HepG2 (cell line): ENCODE data around the gene SPPL2B. TPM values are rescaled to one million over a fixed set of nuclear protein-coding genes. Genes with fewer than 3 reads are reported as not detected.

Source experiments
- ATAC-seq: fragments of 200-7000 bp; cut with Tn5 transposase; 3 replicates; pipeline ENCODE4 v1.9.1; 2020; ENCODE audit warnings: mild to moderate bottlenecking, moderate library complexity
- BruUV-seq: library from RNA; stranded (reverse); fragments of 400-500 nt; replicated peaks from 2 replicates; lab custom pipeline; 2021; lab: Mats Ljungman, UMichigan
- CTCF ChIA-PET: fragments of 300-600 bp; formaldehyde crosslinking; extraction: SDS; loops from one replicate; lab custom pipeline; 2021; ENCODE audit warnings: low total read pairs, inconsistent platforms, low intra/inter-chr PET ratio; lab: Yijun Ruan, JAX
- POLR2A ChIA-PET: fragments of 350-600 bp; sonication (Branson Sonifier 250); formaldehyde crosslinking; loops from one replicate; lab custom pipeline; 2020; ENCODE audit warnings: antibody characterized with exemption, inconsistent platforms; lab: Yijun Ruan, JAX
- DNase-seq: peaks from one replicate; pipeline ENCODE4 v3.0.0-alpha.2; 2015; ENCODE audit warnings: low spot score
- FAIRE-seq: peaks from 3 replicates; lab custom pipeline; 2011; peaks lifted over from hg19 to GRCh38; lab: Jason Lieb, UNC
- H2AFZ ChIP-seq: one replicate; pipeline ENCODE4 v1.6.1; 2011; ENCODE audit warnings: low read length, inconsistent platforms
- H3K27ac ChIP-seq: fragments of 300-600 bp; 3 replicates; pipeline ENCODE4 v1.8.0; 2011; ENCODE audit warnings: mixed run types, mild to moderate bottlenecking, mixed read lengths, low read length, inconsistent platforms; ENCODE audit not compliant: insufficient read depth; ENCODE audit errors: extremely low read length
- H3K27me3 ChIP-seq, 2 experiments: fragments of 200-600 bp in 1 of 2; 2 replicates in 1 of 2; 3 replicates in 1 of 2; pipeline versions ENCODE4 v1.6.0 to v1.8.0; 2011; ENCODE audit warnings: low read length in 2 of 2, mild to moderate bottlenecking in 2 of 2, moderate library complexity in 2 of 2, inconsistent platforms in 1 of 2; ENCODE audit not compliant: insufficient read depth in 2 of 2, control insufficient read depth in 1 of 2
- H3K36me3 ChIP-seq, 2 experiments: fragments of 200-600 bp in 1 of 2; replicated peaks in 1 of 2; 2 replicates in 1 of 2; 3 replicates in 1 of 2; pipeline versions ENCODE4 v1.5.1 to v1.8.0; 2011; ENCODE audit warnings: low read length in 2 of 2, inconsistent platforms in 1 of 2; ENCODE audit not compliant: insufficient read depth in 2 of 2, control insufficient read depth in 1 of 2
- H3K4me1 ChIP-seq: 2 replicates; pipeline ENCODE4 v1.5.1; 2012; ENCODE audit warnings: low read length, inconsistent platforms; ENCODE audit not compliant: insufficient read depth
- H3K4me2 ChIP-seq: 2 replicates; pipeline ENCODE4 v1.6.0; 2011; ENCODE audit warnings: low read depth, low read length, inconsistent platforms
- H3K4me3 ChIP-seq, 3 experiments: fragments of 200-600 bp in 1 of 3; sonication (generic), shearing (Covaris generic) in 1 of 3; replicated peaks in 1 of 3; 2 replicates each; pipeline ENCODE4 v1.5.1; 2011 to 2016; ENCODE audit warnings: low read length in 3 of 3, inconsistent platforms in 2 of 3, low read depth in 2 of 3, mild to moderate bottlenecking in 2 of 3, control low read depth in 1 of 3, mixed read lengths in 1 of 3; ENCODE audit not compliant: insufficient read depth in 1 of 3
- H3K79me2 ChIP-seq: one replicate; pipeline ENCODE4 v1.6.1; 2011; ENCODE audit warnings: low read length, inconsistent platforms; ENCODE audit not compliant: insufficient read depth
- H3K9ac ChIP-seq: 2 replicates; pipeline ENCODE4 v1.6.0; 2011; ENCODE audit warnings: mild to moderate bottlenecking, low read depth, low read length, inconsistent platforms; ENCODE audit not compliant: insufficient read depth
- H3K9me3 ChIP-seq: 2 replicates; pipeline ENCODE4 v1.5.1; 2012; ENCODE audit warnings: mild to moderate bottlenecking, low read length
- H4K20me1 ChIP-seq: 2 replicates; pipeline ENCODE4 v1.6.0; 2011; ENCODE audit warnings: inconsistent platforms, mild to moderate bottlenecking, low read length, moderate library complexity; ENCODE audit not compliant: insufficient read depth
- ARNT2 ChIP-seq: sonication (generic); formaldehyde crosslinking; IDR thresholded peaks from 2 replicates; pipeline ENCODE4 v1.8.0; 2022; ENCODE audit warnings: mild to moderate bottlenecking, low read depth, missing genetic modification reagents, moderate library complexity
- EED ChIP-seq: sonication (generic); formaldehyde crosslinking; IDR thresholded peaks from 2 replicates; pipeline ENCODE4 v1.5.0; 2020; ENCODE audit warnings: mild to moderate bottlenecking, missing genetic modification reagents
- EZH2 ChIP-seq: conservative IDR thresholded peaks from 2 replicates; pipeline ENCODE4 v1.6.1; 2012; ENCODE audit warnings: mild to moderate bottlenecking, low read depth, low read length, moderate library complexity
- HNF1A ChIP-seq, 2 experiments: sonication (generic) in 1 of 2; formaldehyde crosslinking in 1 of 2; IDR thresholded peaks; 2 replicates each; pipeline versions ENCODE4 v1.4.0 to v1.6.1; 2016 to 2020; ENCODE audit warnings: borderline replicate concordance in 1 of 2, low read depth in 1 of 2, mild to moderate bottlenecking in 1 of 2, missing genetic modification reagents in 1 of 2
- HNF4A ChIP-seq: sonication (generic); formaldehyde crosslinking; IDR thresholded peaks from 2 replicates; pipeline ENCODE4 v1.4.0; 2020; ENCODE audit warnings: missing genetic modification reagents
- SNAI1 ChIP-seq: sonication (generic); formaldehyde crosslinking; IDR thresholded peaks from 2 replicates; pipeline ENCODE4 v1.5.0; 2020; ENCODE audit warnings: mild to moderate bottlenecking, missing genetic modification reagents, borderline replicate concordance
- TOE1 ChIP-seq: sonication (generic); formaldehyde crosslinking; IDR thresholded peaks from 2 replicates; pipeline ENCODE4 v1.4.0; 2020; ENCODE audit warnings: mild to moderate bottlenecking, missing genetic modification reagents
- ZNF564 ChIP-seq: sonication (generic); formaldehyde crosslinking; IDR thresholded peaks from 2 replicates; pipeline ENCODE4 v1.8.1; 2023; ENCODE audit warnings: mild to moderate bottlenecking, missing genetic modification reagents
- ZNF709 ChIP-seq: sonication (generic); formaldehyde crosslinking; IDR thresholded peaks from 2 replicates; pipeline ENCODE4 v1.5.0; 2020; ENCODE audit warnings: mild to moderate bottlenecking, missing genetic modification reagents
- WGBS: methylation state at CpG from one replicate; pipeline ENCODE4 v1.1.6; 2017; ENCODE audit warnings: low lambda C conversion rate; 5-methylcytosine and 5-hydroxymethylcytosine counted together
- in situ Hi-C: cut with HindIII; loops from 2 replicates; pipeline ENCODE4 v1.10.0; 2017; ENCODE audit warnings: low pct_unique_long_range_greater_than_20kb; ENCODE audit not compliant: extremely low pct_ligation_motif_present
- intact Hi-C: fragments of 100-400 bp; cut with micrococcal nuclease; formaldehyde crosslinking; loops from one replicate; pipeline ENCODE4 v1.10.0; 2022; ENCODE audit not compliant: unreplicated experiment
- polyA plus RNA-seq, 8 experiments: library from polyadenylated mRNA; depleted of rRNA in 3 of 8; stranded (reverse) in 7 of 8; unstranded in 1 of 8; fragments of >200 nt; fragmentation: Illumina TruSeq in 4 of 8; extraction: Trizol in 4 of 8; gene quantifications; 2 replicates each; pipeline versions ENCODE4 v1.2.1 to v1.2.3, GENCODE V29; 2011 to 2016; ENCODE audit warnings: low read depth in 4 of 8, missing spikeins in 1 of 8, mixed read lengths in 1 of 8; ENCODE audit not compliant: insufficient read depth in 1 of 8
- total RNA-seq, 5 experiments: library from RNA; depleted of rRNA; stranded (reverse); fragments of >200 nt; fragmentation: Illumina TruSeq; extraction: Trizol; gene quantifications; 2 replicates each; pipeline ENCODE4 v1.2.3, GENCODE V29; 2016; ENCODE audit warnings: low read depth in 1 of 5
- TF ChIP-seq, protein P1 (sequence below): sonication (generic); formaldehyde crosslinking; IDR thresholded peaks from 2 replicates; pipeline ENCODE4 v1.4.0; 2020; ENCODE audit warnings: missing genetic modification reagents, borderline replicate concordance
- TF ChIP-seq, protein P2 (sequence below): sonication (generic); formaldehyde crosslinking; IDR thresholded peaks from 2 replicates; pipeline ENCODE4 v1.4.0; 2020; ENCODE audit warnings: missing genetic modification reagents

SPPL2B gene
- total and polyA plus RNA-seq, 2 of the 13 experiments (the other 11 are each of a cell fraction or from before 2014, with no cell fraction given): 14.9 to 15.2 TPM

DNA sequence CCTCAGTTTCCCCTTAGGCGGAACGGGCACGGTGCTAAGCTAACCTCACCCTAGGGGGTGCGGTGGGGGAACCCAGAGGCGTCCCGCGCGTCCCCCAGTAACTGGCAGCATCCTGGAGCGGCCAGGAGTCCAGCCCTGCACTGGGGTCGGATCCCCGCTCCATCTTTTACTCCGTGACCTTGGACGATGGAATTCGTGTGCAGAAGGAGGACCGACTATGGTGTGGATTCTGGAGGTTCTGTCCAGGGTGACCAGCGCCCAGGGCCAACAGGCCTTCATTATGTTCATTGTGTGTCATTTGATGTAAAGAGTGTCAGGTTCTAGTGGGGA lies 630 bp downstream of the SPPL2B start:
- POLR2A ChIA-PET: interaction anchor here (1.7 to 3.4 kb wide), 2 partner anchors 65 to 99 kb away, joined by 6 to 35 read pairs; partner anchors contain the start of gene TIMM13
- H4K20me1 ChIP-seq: 0 out of 2 replicates have a peak, but pooled peaks cover 2% of the 10 kb centered on the region
- H3K27me3 ChIP-seq: no peaks in the 10 kb centered on the region; a peak in 1 of 5 replicates
- CTCF ChIA-PET: no interaction called here
- no peak for DNase-seq
- H2AFZ ChIP-seq: no peak overlapping the region
- 0% methylated on average over 10 of the region's 16 CpGs for WGBS
- in situ Hi-C loops: no loop called here
- peaks cover 6 to 22% of the 10 kb centered on the region in 2 experiments; a peak in 3 of 5 replicates for H3K36me3 ChIP-seq
- BruUV-seq: no TSS peak
- intact Hi-C loops: no loop called here
- peak overlapping the region; percentile 97 for H3K9ac ChIP-seq
- H3K4me2 ChIP-seq: peak overlapping the region; percentile 95
- H3K9me3 ChIP-seq: no peaks in the 10 kb centered on the region
- peak overlapping the region; percentile 87 to 94 (median 89) for H3K4me3 ChIP-seq
- H3K4me1 ChIP-seq: peaks cover 60% of the 10 kb centered on the region
- no peak for ATAC-seq
- H3K27ac ChIP-seq: peak overlapping the region; percentile 82
- no peak for FAIRE-seq
- peaks cover 38% of the 10 kb centered on the region for H3K79me2 ChIP-seq
- 0 out of 2 replicates have a peak, but pooled peaks have one; percentile 29 for TF ChIP-seq EED (CRISPR knock-in tag)
- no peak for TF ChIP-seq ZNF709 (CRISPR knock-in tag)
- TF ChIP-seq, protein P1, sequence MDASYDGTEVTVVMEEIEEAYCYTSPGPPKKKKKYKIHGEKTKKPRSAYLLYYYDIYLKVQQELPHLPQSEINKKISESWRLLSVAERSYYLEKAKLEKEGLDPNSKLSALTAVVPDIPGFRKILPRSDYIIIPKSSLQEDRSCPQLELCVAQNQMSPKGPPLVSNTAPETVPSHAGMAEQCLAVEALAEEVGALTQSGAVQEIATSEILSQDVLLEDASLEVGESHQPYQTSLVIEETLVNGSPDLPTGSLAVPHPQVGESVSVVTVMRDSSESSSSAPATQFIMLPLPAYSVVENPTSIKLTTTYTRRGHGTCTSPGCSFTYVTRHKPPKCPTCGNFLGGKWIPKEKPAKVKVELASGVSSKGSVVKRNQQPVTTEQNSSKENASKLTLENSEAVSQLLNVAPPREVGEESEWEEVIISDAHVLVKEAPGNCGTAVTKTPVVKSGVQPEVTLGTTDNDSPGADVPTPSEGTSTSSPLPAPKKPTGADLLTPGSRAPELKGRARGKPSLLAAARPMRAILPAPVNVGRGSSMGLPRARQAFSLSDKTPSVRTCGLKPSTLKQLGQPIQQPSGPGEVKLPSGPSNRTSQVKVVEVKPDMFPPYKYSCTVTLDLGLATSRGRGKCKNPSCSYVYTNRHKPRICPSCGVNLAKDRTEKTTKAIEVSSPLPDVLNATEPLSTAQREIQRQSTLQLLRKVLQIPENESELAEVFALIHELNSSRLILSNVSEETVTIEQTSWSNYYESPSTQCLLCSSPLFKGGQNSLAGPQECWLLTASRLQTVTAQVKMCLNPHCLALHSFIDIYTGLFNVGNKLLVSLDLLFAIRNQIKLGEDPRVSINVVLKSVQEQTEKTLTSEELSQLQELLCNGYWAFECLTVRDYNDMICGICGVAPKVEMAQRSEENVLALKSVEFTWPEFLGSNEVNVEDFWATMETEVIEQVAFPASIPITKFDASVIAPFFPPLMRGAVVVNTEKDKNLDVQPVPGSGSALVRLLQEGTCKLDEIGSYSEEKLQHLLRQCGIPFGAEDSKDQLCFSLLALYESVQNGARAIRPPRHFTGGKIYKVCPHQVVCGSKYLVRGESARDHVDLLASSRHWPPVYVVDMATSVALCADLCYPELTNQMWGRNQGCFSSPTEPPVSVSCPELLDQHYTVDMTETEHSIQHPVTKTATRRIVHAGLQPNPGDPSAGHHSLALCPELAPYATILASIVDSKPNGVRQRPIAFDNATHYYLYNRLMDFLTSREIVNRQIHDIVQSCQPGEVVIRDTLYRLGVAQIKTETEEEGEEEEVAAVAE (CRISPR knock-in tag): no peak
- TF ChIP-seq, protein P2, sequence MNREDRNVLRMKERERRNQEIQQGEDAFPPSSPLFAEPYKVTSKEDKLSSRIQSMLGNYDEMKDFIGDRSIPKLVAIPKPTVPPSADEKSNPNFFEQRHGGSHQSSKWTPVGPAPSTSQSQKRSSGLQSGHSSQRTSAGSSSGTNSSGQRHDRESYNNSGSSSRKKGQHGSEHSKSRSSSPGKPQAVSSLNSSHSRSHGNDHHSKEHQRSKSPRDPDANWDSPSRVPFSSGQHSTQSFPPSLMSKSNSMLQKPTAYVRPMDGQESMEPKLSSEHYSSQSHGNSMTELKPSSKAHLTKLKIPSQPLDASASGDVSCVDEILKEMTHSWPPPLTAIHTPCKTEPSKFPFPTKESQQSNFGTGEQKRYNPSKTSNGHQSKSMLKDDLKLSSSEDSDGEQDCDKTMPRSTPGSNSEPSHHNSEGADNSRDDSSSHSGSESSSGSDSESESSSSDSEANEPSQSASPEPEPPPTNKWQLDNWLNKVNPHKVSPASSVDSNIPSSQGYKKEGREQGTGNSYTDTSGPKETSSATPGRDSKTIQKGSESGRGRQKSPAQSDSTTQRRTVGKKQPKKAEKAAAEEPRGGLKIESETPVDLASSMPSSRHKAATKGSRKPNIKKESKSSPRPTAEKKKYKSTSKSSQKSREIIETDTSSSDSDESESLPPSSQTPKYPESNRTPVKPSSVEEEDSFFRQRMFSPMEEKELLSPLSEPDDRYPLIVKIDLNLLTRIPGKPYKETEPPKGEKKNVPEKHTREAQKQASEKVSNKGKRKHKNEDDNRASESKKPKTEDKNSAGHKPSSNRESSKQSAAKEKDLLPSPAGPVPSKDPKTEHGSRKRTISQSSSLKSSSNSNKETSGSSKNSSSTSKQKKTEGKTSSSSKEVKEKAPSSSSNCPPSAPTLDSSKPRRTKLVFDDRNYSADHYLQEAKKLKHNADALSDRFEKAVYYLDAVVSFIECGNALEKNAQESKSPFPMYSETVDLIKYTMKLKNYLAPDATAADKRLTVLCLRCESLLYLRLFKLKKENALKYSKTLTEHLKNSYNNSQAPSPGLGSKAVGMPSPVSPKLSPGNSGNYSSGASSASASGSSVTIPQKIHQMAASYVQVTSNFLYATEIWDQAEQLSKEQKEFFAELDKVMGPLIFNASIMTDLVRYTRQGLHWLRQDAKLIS (CRISPR knock-in tag): no peak
- peak; percentile 8; the same call in 1 of the 2 replicates for TF ChIP-seq ARNT2 (CRISPR knock-in tag)
- TF ChIP-seq SNAI1 (CRISPR knock-in tag): peak; percentile 47; the same call in 1 of the 2 replicates
- no peak for TF ChIP-seq ZNF564 (CRISPR knock-in tag)
- TF ChIP-seq EZH2: no peak
- no peak for TF ChIP-seq HNF1A (IDR thresholded peaks at IDR 0.05; ENCODE audit: low read depth)
- TF ChIP-seq HNF1A (CRISPR knock-in tag; IDR thresholded peaks at IDR 0.05; ENCODE audit: borderline replicate concordance): no peak
- no peak for TF ChIP-seq TOE1 (CRISPR knock-in tag)
- 0 out of 2 replicates have a peak, but pooled peaks have one; percentile 7 for TF ChIP-seq HNF4A (CRISPR knock-in tag)
